Urothelium cell line (cell line): ENCODE data around the gene PCAT7.
"Not testable (repeated sequence)": the region's sequence is repeated elsewhere in the genome, so short reads cannot be mapped to it uniquely, and the experiment has no call there.

Source experiments
- DNase-seq: peaks from one replicate; pipeline ENCODE4 v3.0.0; 2011; ENCODE audit warnings: low spot score, mixed read lengths
- FAIRE-seq: peaks from 2 replicates; lab custom pipeline; 2011; peaks lifted over from hg19 to GRCh38; lab: Jason Lieb, UNC

PCAT7 gene

DNA sequence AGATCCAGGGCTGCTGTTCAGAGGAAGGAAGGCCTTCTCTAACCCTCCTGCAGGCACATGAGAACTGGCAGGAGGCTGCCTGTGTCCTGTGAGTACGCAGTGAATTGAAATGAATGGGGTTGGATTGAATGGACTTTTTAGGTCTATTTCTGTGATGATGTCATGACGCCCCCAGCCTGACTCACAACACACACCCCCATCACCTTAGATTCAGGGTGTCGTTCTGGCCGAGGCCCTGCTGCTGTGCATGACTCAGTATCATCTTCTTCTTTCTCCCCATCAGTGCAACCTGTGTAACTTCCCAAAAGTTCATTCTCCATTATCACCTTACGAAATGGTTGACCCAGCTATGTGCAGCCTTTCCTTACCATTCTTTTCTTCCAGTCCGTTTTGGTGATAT lies 5.4 kb downstream of the PCAT7 start:
- DNase-seq = no peak
- no peak for FAIRE-seq

GRCh38 chr9:94563548-94563947 lies 8.7 kb downstream of the PCAT7 start:
- no peak for FAIRE-seq

GRCh38 chr9:94564279-94564678 lies 9.4 kb downstream of the PCAT7 start:
- not testable (repeated sequence) for FAIRE-seq, DNase-seq

More at GRCh38 chr9:94563548-94563947, 8.7 kb downstream of the PCAT7 start:
- no peak for DNase-seq

DNA sequence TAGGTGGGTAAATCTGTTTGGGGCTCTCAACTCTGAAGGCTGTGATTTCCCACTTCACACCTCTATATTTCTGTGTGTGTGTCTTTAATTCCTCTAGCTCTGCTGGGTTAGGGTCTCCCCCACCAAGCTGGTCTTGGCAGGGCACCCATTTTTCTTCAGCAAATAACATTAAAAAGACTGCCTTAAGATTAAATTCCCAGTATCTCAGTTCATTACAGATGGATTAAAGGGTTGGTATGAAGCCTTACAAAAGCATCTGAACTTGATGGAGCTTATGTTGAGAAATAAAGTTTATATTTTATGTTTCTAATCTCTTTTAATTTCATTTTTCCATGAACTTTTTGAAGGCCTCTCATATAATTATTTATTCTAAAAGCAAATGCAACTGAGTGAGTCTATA lies 11.7 kb downstream of the PCAT7 start:
- FAIRE-seq (no peak), DNase-seq (no peak)

DNA sequence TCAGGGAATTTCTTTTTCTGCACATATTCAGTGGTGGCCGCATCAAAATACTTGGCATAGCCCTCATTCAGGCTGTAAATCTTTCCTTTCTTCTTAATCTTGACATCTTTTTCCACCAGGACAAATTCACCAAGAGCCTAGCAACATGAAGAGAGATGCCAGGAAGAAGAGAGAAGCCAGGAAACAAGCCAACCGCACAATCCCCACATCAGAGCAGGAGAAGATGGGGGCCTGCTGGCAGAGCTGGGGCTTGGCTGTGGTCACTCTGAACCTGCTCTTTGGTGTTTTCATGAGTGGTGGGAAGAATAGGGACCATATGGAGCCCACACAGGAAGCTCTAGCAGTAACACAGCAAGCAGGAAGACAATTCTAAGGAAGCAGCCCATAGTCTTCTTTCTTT lies 12.4 kb downstream of the PCAT7 start:
- no peak for FAIRE-seq
- no peak for DNase-seq

- DNase-seq (no peak), FAIRE-seq (no peak)
These were observed 13.5 kb downstream of the PCAT7 start for GRCh38 chr9:94568250-94568889.

- FAIRE-seq (no peak), DNase-seq (no peak)
These were observed 14.3 kb downstream of the PCAT7 start for GRCh38 chr9:94568972-94569712.

- DNase-seq (no peak), FAIRE-seq (no peak)
These were observed 21.2 kb downstream of the PCAT7 start for GRCh38 chr9:94576131-94576530.

DNA sequence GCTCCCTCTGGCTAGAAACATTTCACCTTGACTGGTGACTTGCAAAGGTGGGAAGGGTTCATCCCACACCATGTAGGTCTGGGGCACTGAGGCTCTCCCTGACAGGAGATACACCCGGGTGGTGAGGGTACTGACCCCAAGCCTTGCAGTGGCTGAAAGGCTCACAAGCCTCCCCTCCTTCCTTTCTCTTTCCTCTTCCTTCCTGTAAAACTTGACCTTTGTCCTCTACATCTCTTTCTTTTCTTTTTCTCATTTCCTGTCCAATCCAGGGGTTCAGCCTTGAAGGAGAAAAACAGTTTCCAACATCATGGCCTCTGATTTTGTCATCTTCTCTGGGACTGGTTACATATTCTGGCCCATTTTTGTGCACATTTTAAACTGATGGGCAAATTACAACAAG lies 22.2 kb downstream of the PCAT7 start:
- DNase-seq (no peak), FAIRE-seq (no peak)

- FAIRE-seq = no peak
These were observed 22.7 kb downstream of the PCAT7 start for GRCh38 chr9:94577571-94577970.

DNA sequence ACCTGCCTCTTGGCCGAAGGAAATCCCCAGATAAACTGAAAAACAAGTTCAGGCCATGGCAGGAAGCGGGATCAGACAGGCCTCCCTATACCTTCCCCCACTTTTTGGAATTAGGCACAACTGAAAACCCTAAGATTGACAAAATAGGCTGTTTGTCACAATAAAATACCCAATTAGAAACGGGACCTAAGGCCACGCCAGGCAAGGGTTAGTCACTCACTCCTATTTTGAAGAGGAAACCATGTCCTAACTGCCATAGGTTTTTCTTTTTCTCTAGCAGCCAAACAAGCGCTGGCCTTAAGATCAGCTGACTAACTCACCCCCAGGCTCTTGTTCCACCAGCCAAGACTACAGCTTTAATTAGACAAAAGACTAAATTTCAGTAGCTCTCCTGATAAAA lies 26.8 kb downstream of the PCAT7 start:
- no peak for DNase-seq
- FAIRE-seq = no peak

More at GRCh38 chr9:94577571-94577970, 22.7 kb downstream of the PCAT7 start:
- DNase-seq = no peak

DNA sequence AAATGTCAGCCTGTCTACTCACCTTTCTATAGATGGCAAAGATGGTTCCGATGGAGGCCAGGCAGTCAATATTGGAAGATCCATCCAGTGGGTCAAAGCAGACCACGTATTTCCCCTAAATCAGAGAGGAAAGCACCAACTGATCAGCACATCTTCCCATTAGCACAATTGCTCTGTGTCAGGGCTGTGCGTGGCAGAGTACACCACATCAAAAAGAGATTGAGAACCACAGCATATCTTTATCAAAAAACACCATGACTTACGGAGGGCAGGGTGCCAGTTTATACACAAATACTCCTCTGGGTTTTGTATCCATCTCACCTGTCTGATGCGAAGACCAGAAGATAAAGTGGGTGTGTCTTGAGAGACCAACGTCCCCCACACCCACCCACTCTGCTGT lies 29.7 kb downstream of the PCAT7 start:
- DNase-seq (no peak), FAIRE-seq (no peak)

- no peak for DNase-seq
- FAIRE-seq = no peak
These were observed 31.4 kb downstream of the PCAT7 start for GRCh38 chr9:94586316-94586715.

- peak; percentile 29 for DNase-seq
- no peak for FAIRE-seq
These were observed 31.9 kb downstream of the PCAT7 start for GRCh38 chr9:94586814-94587213.

DNA sequence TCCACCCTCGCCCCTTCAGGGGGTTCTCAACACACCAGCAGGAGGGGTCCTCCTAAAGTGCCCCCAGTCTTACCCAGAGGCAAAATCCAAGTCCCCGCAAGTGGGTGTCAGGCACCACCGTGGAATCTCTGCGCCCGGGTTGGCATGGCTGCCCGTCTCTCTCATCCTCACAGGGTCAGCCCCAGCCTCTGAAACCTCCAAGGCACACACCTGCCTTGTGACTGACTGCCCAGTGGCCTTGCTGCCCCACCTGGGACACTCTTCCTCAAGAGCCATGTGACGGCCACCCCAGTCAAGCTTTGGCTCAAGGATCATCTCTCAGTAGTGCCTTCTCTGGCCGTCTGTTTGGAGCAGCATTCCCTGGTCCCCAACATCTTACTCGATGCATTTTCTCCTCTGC lies 33.8 kb downstream of the PCAT7 start:
- DNase-seq (no peak), FAIRE-seq (no peak)

DNA sequence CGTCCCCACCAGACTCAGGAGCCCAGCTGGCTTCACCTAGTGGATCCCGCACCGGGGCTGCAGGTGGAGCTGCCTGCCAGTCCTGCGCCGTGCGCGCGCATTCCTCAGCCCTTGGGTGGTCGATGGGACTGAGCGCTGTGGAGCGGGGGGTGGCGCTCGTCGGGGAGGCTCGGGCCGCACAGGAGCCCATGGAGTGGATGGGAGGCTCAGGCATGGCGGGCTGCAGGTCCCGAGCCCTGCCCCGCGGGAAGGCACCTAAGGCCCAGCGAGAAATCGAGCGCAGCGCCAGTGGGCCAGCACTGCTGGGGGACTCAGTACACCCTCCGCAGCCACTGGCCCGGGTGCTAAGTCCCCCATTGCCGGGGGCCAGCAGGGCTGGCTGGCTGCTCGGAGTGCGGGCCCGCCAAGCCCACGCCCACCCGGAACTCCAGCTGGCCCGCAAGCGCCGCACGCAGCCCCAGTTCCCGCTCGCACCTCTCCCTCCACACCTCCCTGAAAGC lies 36.2 kb downstream of the PCAT7 start:
- FAIRE-seq, DNase-seq: not testable (repeated sequence)

- FAIRE-seq = no peak
- no peak for DNase-seq
These were observed 37.0 kb downstream of the PCAT7 start for GRCh38 chr9:94591876-94592275.

DNA sequence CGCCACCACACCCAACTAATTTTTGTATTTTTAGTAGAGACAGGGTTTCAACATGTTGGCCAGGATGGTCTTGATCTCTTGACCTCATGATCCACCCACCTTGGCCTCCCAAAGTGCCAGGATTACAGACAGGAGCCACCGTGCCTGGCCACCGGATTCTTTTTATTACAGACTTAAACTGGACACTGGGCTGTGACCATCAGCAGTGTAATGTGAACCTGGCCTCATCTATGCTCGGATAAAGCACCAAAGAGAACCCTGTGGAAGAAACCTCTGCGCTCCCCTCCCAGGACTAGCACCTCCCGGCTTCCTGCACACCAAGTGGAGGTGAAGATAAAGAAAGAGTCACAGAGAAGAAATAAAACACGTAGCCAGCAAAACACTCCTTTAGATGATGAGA lies 37.8 kb downstream of the PCAT7 start:
- not testable (repeated sequence) for FAIRE-seq, DNase-seq

GRCh38 chr9:94593459-94594345 lies 38.8 kb downstream of the PCAT7 start, which contains the start of gene FBP2:
TSS of gene FBP2 (minus strand) at chr9:94593824. CDS start at chr9:94593726, 98 bp downstream.
- no peak for FAIRE-seq

DNA sequence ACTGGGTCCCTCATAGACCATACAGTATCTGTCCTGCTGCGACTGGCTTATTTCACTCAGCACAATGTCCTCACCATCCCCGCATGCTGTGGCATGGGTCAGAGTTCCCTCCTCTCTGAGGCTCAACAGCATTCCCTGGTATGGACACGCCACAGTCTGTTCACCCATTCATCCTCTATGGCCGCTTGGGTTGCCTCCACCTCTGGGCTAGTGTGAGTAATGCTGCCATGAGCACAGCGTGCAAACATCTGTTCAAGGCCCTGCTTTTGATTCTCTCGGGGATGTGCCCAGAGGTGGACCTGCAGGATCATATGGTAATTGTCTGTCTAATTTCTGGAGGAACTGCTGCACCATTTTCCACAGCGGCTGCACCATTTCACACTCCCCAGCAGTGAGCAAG lies 44.2 kb downstream of the PCAT7 start:
- DNase-seq = no peak
- FAIRE-seq = no peak

More at GRCh38 chr9:94593459-94594345, 38.8 kb downstream of the PCAT7 start, which contains the start of gene FBP2:
- no peak for DNase-seq

- DNase-seq = no peak
- FAIRE-seq = no peak
These were observed 45.4 kb downstream of the PCAT7 start for GRCh38 chr9:94600258-94600657.
